Loucy (cell line): ENCODE results near the gene CCDC85C.

Source experiments
- H2AFZ ChIP-seq: fragments of 200-600 bp; sonication (generic); 2 replicates; pipeline ENCODE4 v1.6.0; 2016; ENCODE audit warnings: antibody characterized with exemption, mild to moderate bottlenecking, low read length, moderate library complexity
- H3F3A ChIP-seq: fragments of 200-600 bp; 2 replicates; pipeline ENCODE4 v1.6.0; 2016; ENCODE audit warnings: antibody characterized with exemption, low read depth, mild to moderate bottlenecking
- H3K27me3 ChIP-seq: fragments of 200-600 bp; sonication (generic); 2 replicates; pipeline ENCODE4 v1.6.1; 2014; ENCODE audit warnings: low read length, mild to moderate bottlenecking; ENCODE audit not compliant: insufficient read depth, poor library complexity, severe bottlenecking
- H3K36me3 ChIP-seq: fragments of 200-600 bp; sonication (generic); 2 replicates; pipeline ENCODE4 v1.6.1; 2016; ENCODE audit warnings: low read length; ENCODE audit not compliant: insufficient read depth
- H3K4me1 ChIP-seq: fragments of 200-600 bp; sonication (generic); 2 replicates; pipeline ENCODE4 v1.5.1; 2014; ENCODE audit warnings: low read length, mild to moderate bottlenecking; ENCODE audit not compliant: insufficient read depth, poor library complexity, severe bottlenecking
- H3K4me2 ChIP-seq: fragments of 200-600 bp; sonication (generic); 2 replicates; pipeline ENCODE4 v1.6.0; 2014; ENCODE audit warnings: antibody characterized with exemption, low read length, low read depth, mild to moderate bottlenecking; ENCODE audit not compliant: poor library complexity, severe bottlenecking
- H3K4me3 ChIP-seq: fragments of 200-600 bp; sonication (generic); 2 replicates; pipeline ENCODE4 v1.5.1; 2014; ENCODE audit warnings: low read length, mild to moderate bottlenecking, mixed read lengths; ENCODE audit not compliant: poor library complexity, severe bottlenecking
- H3K79me2 ChIP-seq: fragments of 200-600 bp; sonication (generic); 2 replicates; pipeline ENCODE4 v1.6.1; 2014; ENCODE audit warnings: low read length; ENCODE audit not compliant: insufficient read depth
- H3K9ac ChIP-seq: fragments of 200-600 bp; sonication (generic); 2 replicates; pipeline ENCODE4 v1.6.0; 2014; ENCODE audit warnings: mild to moderate bottlenecking, low read depth, low read length, moderate library complexity; ENCODE audit not compliant: poor library complexity, severe bottlenecking
- H3K9me2 ChIP-seq: fragments of 200-600 bp; sonication (generic); replicated peaks from 2 replicates; pipeline ENCODE4 v1.6.1; 2016; ENCODE audit warnings: low read depth, low read length, mixed read lengths
- H3K9me3 ChIP-seq: fragments of 200-600 bp; sonication (generic); 2 replicates; pipeline ENCODE4 v1.6.1; 2014; ENCODE audit warnings: mild to moderate bottlenecking, antibody characterized with exemption, low read length, low read depth; ENCODE audit not compliant: insufficient read depth
- H4K20me1 ChIP-seq: fragments of 200-600 bp; sonication (generic); 2 replicates; pipeline ENCODE4 v1.6.0; 2014; ENCODE audit warnings: antibody characterized with exemption, low read length, mild to moderate bottlenecking; ENCODE audit not compliant: insufficient read depth, poor library complexity, severe bottlenecking
- EZH2phosphoT487 ChIP-seq: fragments of 200-600 bp; IDR thresholded peaks from 2 replicates; pipeline ENCODE4 v1.6.1; 2018; ENCODE audit warnings: antibody characterized with exemption, mild to moderate bottlenecking, moderate library complexity, borderline replicate concordance
- TF ChIP-seq, protein P1 (sequence below): fragments of 200-600 bp; sonication (generic); conservative IDR thresholded peaks from 2 replicates; pipeline ENCODE4 v1.5.1; 2014; ENCODE audit warnings: mild to moderate bottlenecking, antibody characterized with exemption, low read length

The CCDC85C gene

DNA sequence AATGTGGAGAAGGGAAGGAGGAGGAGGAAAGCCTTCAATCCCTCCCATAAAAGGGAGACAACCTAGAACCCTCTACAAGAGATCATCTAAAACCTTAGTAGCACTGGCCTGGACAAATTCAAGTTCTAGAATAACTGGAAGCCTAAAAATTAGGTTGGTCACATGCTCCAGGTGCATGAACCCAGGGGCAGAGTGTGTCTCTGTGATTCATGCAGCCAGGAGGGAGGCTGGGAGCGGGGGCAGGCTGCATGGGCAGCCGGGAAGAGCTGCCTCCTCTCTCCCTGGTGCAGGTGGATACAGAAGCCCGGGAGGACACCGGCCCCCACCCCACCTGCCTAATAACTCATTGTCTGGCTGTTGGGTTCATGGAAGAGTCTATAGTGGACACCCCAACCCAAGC lies 38.6 kb downstream of the CCDC85C start:
- H2AFZ ChIP-seq, result no peak overlapping the region
- no peaks in the 10 kb centered on the region for H3K36me3 ChIP-seq
- H3K9me2 ChIP-seq, result no peaks in the 10 kb centered on the region
- peaks cover 5% of the 10 kb centered on the region for H4K20me1 ChIP-seq
- no peak overlapping the region for H3K9ac ChIP-seq
- H3K4me2 ChIP-seq, result no peak overlapping the region
- TF ChIP-seq, protein P1, sequence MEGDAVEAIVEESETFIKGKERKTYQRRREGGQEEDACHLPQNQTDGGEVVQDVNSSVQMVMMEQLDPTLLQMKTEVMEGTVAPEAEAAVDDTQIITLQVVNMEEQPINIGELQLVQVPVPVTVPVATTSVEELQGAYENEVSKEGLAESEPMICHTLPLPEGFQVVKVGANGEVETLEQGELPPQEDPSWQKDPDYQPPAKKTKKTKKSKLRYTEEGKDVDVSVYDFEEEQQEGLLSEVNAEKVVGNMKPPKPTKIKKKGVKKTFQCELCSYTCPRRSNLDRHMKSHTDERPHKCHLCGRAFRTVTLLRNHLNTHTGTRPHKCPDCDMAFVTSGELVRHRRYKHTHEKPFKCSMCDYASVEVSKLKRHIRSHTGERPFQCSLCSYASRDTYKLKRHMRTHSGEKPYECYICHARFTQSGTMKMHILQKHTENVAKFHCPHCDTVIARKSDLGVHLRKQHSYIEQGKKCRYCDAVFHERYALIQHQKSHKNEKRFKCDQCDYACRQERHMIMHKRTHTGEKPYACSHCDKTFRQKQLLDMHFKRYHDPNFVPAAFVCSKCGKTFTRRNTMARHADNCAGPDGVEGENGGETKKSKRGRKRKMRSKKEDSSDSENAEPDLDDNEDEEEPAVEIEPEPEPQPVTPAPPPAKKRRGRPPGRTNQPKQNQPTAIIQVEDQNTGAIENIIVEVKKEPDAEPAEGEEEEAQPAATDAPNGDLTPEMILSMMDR, result no peak
- TF ChIP-seq EZH2phosphoT487, result no peak
- H3F3A ChIP-seq, result no peaks in the 10 kb centered on the region
- H3K27me3 ChIP-seq, result no peaks in the 10 kb centered on the region
- peaks cover 24% of the 10 kb centered on the region for H3K4me1 ChIP-seq
- no peak overlapping the region for H3K4me3 ChIP-seq
- no peaks in the 10 kb centered on the region for H3K9me3 ChIP-seq
- peaks cover 63% of the 10 kb centered on the region; the same call in 1 of the 2 replicates for H3K79me2 ChIP-seq

DNA sequence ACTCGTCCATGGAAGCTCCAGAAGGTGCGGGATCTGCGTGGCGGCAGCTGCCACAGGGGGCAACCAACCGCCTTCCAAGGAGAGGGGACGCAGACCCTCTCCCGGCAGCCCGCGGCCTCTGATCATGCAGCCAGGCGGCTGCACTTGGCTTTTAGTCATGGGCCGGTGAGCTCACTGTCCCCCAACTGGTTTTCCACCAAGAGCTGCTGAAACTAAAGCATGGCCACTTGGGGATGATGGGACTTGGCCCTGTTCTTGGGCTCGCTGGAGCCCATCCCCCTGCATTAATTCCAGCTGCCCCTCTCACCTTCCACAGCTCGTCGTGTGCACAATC lies 39.1 kb downstream of the CCDC85C start:
- TF ChIP-seq, protein P1, result no peak
- no peak for TF ChIP-seq EZH2phosphoT487
- Histone ChIP-seq H3K4me2 (no peak overlapping the region), H2AFZ (no peak overlapping the region), H3K36me3 (no peaks in the 10 kb centered on the region), H3K79me2 (peaks cover 62% of the 10 kb centered on the region; the same call in 1 of the 2 replicates), H3K9me3 (no peaks in the 10 kb centered on the region), H3K9me2 (no peaks in the 10 kb centered on the region), H3F3A (no peaks in the 10 kb centered on the region), H3K4me1 (peaks cover 22% of the 10 kb centered on the region), H3K4me3 (no peak overlapping the region), H3K27me3 (no peaks in the 10 kb centered on the region), H4K20me1 (peaks cover 5% of the 10 kb centered on the region), H3K9ac (no peak overlapping the region)

DNA sequence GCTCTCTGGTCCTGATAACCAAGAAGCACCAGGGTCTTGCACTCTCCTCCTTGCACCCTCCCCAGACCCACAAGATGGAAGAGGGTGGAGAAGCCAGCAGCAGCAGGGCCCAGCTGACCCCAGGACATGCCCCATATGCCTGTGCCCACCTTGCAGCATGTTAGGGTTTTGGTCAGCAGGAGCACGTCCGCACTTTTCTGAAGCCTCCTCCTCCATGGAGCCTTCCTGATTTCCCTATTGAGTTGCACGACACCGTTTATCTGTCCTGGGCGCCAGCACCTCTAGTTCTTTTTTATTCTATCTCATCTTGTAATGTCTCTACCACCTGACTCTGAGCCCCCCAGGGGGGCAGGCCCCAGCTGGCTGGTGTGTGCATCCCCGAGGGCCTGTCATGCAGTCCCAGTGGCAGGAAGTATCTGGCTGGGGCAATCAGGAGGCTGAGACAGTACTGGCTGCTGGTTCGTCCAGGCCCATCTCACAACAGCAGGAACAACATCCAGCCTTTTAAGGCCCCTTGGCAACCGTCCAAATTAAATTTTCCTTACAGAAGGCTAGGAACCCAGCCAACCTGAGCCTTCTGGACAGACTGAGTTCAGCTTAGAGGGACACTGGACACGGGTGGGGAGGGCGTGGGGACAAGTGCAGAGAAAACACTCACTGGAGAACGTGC lies 39.6 kb downstream of the CCDC85C start:
- Histone ChIP-seq H3K9me2 (no peaks in the 10 kb centered on the region), H3F3A (no peaks in the 10 kb centered on the region), H3K4me2 (no peak overlapping the region), H3K4me1 (peaks cover 17% of the 10 kb centered on the region), H3K9me3 (no peaks in the 10 kb centered on the region), H2AFZ (no peak overlapping the region), H3K9ac (no peak overlapping the region), H3K36me3 (no peaks in the 10 kb centered on the region), H3K79me2 (peaks cover 58% of the 10 kb centered on the region; the same call in 1 of the 2 replicates), H4K20me1 (peaks cover 5% of the 10 kb centered on the region), H3K27me3 (no peaks in the 10 kb centered on the region), H3K4me3 (no peak overlapping the region)
- TF ChIP-seq, protein P1, result no peak
- TF ChIP-seq EZH2phosphoT487, result no peak
